Right lobe of liver (tissue), 4 donors: ENCODE measurements around the gene GRB14.

ENCODE experiments used
- CTCF ChIP-seq, 4 donors: fragments of 200-600 bp in 3 of 4; fragments of 450-650 bp in 1 of 4; IDR thresholded peaks; one replicate each; pipeline versions ENCODE4 v1.5.1 to v1.8.0; 2016 to 2022; ENCODE audit warnings: antibody characterized with exemption in 4 of 4, mild to moderate bottlenecking in 2 of 4
- POLR2A ChIP-seq: fragments of 450-650 bp; IDR thresholded peaks from one replicate; pipeline ENCODE4 v1.6.1; 2017; ENCODE audit warnings: antibody characterized with exemption, mild to moderate bottlenecking
- donor health status: DM: no; HTN: no; CAD: no.
- donor health status: DM: no; HTN: no; CAD: no.
- donor health status: DM: no; HTN: yes; CAD: no.

- TF ChIP-seq CTCF (IDR thresholded peaks at IDR 0.05): no peak
- no peak for TF ChIP-seq POLR2A
Observed at GRCh38 chr2:164621764-164622105, 453 bp upstream of the GRB14 start.
